IMR-90 (cell line): ENCODE data around the gene PPIL6.

ENCODE experiments used
- MAFK ChIP-seq: IDR thresholded peaks from 2 replicates; pipeline ENCODE4 v1.6.1; 2012; ENCODE audit warnings: low read depth, low read length, improper control_type of control experiment
- TF ChIP-seq, protein P1 (sequence below): conservative IDR thresholded peaks from 2 replicates; pipeline ENCODE4 v1.5.1; 2012; ENCODE audit warnings: mild to moderate bottlenecking, low read depth, low read length, improper control_type of control experiment

DNA sequence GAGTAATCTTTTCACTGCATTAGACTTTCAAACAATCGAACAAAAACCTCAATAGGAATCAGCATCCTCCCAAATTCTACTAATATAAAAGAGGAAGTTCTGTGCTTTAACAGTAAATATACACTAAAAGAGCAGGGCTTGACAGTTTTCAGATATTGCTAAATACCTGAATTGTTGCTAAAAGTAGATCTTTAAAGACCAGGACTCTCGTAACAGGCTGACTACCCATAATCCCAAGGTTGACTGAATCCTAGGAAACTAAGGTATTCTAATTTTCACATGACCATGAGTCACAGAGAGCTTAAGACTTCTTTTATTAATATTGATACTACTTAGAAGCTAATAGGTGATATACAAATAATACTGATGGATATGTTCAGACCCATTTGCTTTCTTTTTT lies 68.3 kb downstream of the PPIL6 start:
- TF ChIP-seq, protein P1, sequence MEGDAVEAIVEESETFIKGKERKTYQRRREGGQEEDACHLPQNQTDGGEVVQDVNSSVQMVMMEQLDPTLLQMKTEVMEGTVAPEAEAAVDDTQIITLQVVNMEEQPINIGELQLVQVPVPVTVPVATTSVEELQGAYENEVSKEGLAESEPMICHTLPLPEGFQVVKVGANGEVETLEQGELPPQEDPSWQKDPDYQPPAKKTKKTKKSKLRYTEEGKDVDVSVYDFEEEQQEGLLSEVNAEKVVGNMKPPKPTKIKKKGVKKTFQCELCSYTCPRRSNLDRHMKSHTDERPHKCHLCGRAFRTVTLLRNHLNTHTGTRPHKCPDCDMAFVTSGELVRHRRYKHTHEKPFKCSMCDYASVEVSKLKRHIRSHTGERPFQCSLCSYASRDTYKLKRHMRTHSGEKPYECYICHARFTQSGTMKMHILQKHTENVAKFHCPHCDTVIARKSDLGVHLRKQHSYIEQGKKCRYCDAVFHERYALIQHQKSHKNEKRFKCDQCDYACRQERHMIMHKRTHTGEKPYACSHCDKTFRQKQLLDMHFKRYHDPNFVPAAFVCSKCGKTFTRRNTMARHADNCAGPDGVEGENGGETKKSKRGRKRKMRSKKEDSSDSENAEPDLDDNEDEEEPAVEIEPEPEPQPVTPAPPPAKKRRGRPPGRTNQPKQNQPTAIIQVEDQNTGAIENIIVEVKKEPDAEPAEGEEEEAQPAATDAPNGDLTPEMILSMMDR = no peak
- TF ChIP-seq MAFK = no peak
